H9 (cell line): ENCODE measurements around the gene MICAL2. TPM values are rescaled to one million over a fixed set of nuclear protein-coding genes. Genes with fewer than 3 reads are reported as not detected.

Experiments used
- DNase-seq: peaks from one replicate; pipeline ENCODE4 v3.0.0-alpha.2; 2017
- H2AFZ ChIP-seq: one replicate; pipeline ENCODE4 v1.6.1; 2013; ENCODE audit warnings: mild to moderate bottlenecking, low read length, control low read depth, moderate library complexity
- H2AK5ac ChIP-seq: 2 replicates; pipeline ENCODE4 v1.6.1; 2013; ENCODE audit warnings: low read length, control low read depth, mixed read lengths; ENCODE audit not compliant: insufficient read length
- H2BK120ac ChIP-seq: one replicate; pipeline ENCODE4 v1.6.1; 2013; ENCODE audit warnings: low read depth, mild to moderate bottlenecking, low read length, control low read depth, inconsistent platforms; ENCODE audit not compliant: poor library complexity, severe bottlenecking
- H2BK12ac ChIP-seq: 2 replicates; pipeline ENCODE4 v1.6.1; 2013; ENCODE audit warnings: low read length, control low read depth, mixed read lengths, low read depth; ENCODE audit not compliant: insufficient read length
- H2BK15ac ChIP-seq: 2 replicates; pipeline ENCODE4 v1.6.1; 2013; ENCODE audit warnings: low read depth, low read length, control low read depth
- H2BK20ac ChIP-seq: one replicate; pipeline ENCODE4 v1.6.1; 2013; ENCODE audit warnings: low read depth, mild to moderate bottlenecking, low read length, control low read depth, inconsistent platforms; ENCODE audit not compliant: poor library complexity, severe bottlenecking
- H2BK5ac ChIP-seq: 2 replicates; pipeline ENCODE4 v1.6.1; 2013; ENCODE audit warnings: low read length, control low read depth, mixed read lengths; ENCODE audit not compliant: insufficient read length
- H3K14ac ChIP-seq: 2 replicates; pipeline ENCODE4 v1.6.1; 2013; ENCODE audit warnings: low read length, control low read depth; ENCODE audit not compliant: insufficient read depth
- H3K18ac ChIP-seq: 2 replicates; pipeline ENCODE4 v1.6.1; 2013; ENCODE audit warnings: low read depth, mild to moderate bottlenecking, mixed read lengths, low read length, control low read depth; ENCODE audit not compliant: insufficient read length
- H3K23ac ChIP-seq: 2 replicates; pipeline ENCODE4 v1.6.1; 2013; ENCODE audit warnings: low read length, control low read depth, mixed read lengths, low read depth; ENCODE audit not compliant: insufficient read length
- H3K23me2 ChIP-seq: 2 replicates; pipeline ENCODE4 v1.6.1; 2013; ENCODE audit warnings: low read depth, mild to moderate bottlenecking, mixed read lengths, low read length, control low read depth; ENCODE audit not compliant: insufficient read length, poor library complexity, severe bottlenecking
- H3K27ac ChIP-seq: 2 replicates; pipeline ENCODE4 v1.5.1; 2013; ENCODE audit warnings: low read length, control low read depth, mixed read lengths, low read depth; ENCODE audit not compliant: insufficient read length
- H3K27me3 ChIP-seq: 2 replicates; pipeline ENCODE4 v1.6.1; 2013; ENCODE audit warnings: low read length, control low read depth, inconsistent platforms; ENCODE audit not compliant: insufficient read depth
- H3K4ac ChIP-seq: 2 replicates; pipeline ENCODE4 v1.6.1; 2013; ENCODE audit warnings: low read depth, mild to moderate bottlenecking, control low read depth, inconsistent platforms, low read length, moderate library complexity
- H3K4me1 ChIP-seq: 2 replicates; pipeline ENCODE4 v1.6.1; 2013; ENCODE audit warnings: low read length, control low read depth, inconsistent platforms; ENCODE audit not compliant: insufficient read depth
- H3K4me2 ChIP-seq: 2 replicates; pipeline ENCODE4 v1.6.1; 2013; ENCODE audit warnings: low read length, control low read depth, mixed read lengths; ENCODE audit not compliant: insufficient read length, insufficient read depth
- H3K56ac ChIP-seq: 2 replicates; pipeline ENCODE4 v1.6.1; 2013; ENCODE audit warnings: low read depth, mild to moderate bottlenecking, mixed read lengths, low read length, control low read depth; ENCODE audit not compliant: insufficient read length
- H3K79me1 ChIP-seq: 2 replicates; pipeline ENCODE4 v1.6.1; 2013; ENCODE audit warnings: low read depth, mild to moderate bottlenecking, moderate library complexity, low read length, control low read depth, inconsistent platforms; ENCODE audit not compliant: insufficient read depth, poor library complexity, severe bottlenecking
- H3K79me2 ChIP-seq: 2 replicates; pipeline ENCODE4 v1.6.1; 2013; ENCODE audit warnings: low read length, control low read depth, inconsistent platforms; ENCODE audit not compliant: insufficient read depth
- H3K9ac ChIP-seq: 2 replicates; pipeline ENCODE4 v1.6.1; 2013; ENCODE audit warnings: low read length, control low read depth, mixed read lengths; ENCODE audit not compliant: insufficient read length; ENCODE audit errors: extremely low read depth
- H3K9me3 ChIP-seq: one replicate; pipeline ENCODE4 v1.6.1; 2013; ENCODE audit warnings: low read depth, low read length, inconsistent platforms; ENCODE audit not compliant: control insufficient read depth
- H3T11ph ChIP-seq: one replicate; pipeline ENCODE4 v1.6.1; 2013; ENCODE audit warnings: mild to moderate bottlenecking, low read length, control low read depth, inconsistent platforms
- H4K20me1 ChIP-seq: one replicate; pipeline ENCODE4 v1.6.1; 2013; ENCODE audit not compliant: control insufficient read depth, insufficient read length, insufficient read depth
- H4K5ac ChIP-seq: 2 replicates; pipeline ENCODE4 v1.6.1; 2013; ENCODE audit warnings: low read depth, mild to moderate bottlenecking, mixed read lengths, low read length, control low read depth; ENCODE audit not compliant: insufficient read length
- H4K8ac ChIP-seq: replicated peaks from 2 replicates; pipeline ENCODE4 v1.6.1; 2013; ENCODE audit warnings: low read length, control low read depth, mixed read lengths, low read depth; ENCODE audit not compliant: insufficient read length
- H4K91ac ChIP-seq: 2 replicates; pipeline ENCODE4 v1.6.1; 2013; ENCODE audit warnings: low read depth, mild to moderate bottlenecking, moderate library complexity, mixed read lengths, low read length, control low read depth; ENCODE audit not compliant: insufficient read length
- H3K27ac Mint-ChIP-seq, 3 experiments: 2 replicates in 2 of 3; 3 replicates in 1 of 3; pipeline ENCODE4 v1.8.0; 2020 to 2021; ENCODE audit warnings: mixed read lengths in 3 of 3, mild to moderate bottlenecking in 1 of 3, moderate library complexity in 1 of 3
- H3K27me3 Mint-ChIP-seq: 2 replicates; pipeline ENCODE4 v1.8.0; 2021; ENCODE audit warnings: low read depth, mild to moderate bottlenecking, moderate library complexity, mixed read lengths
- H3K36me3 Mint-ChIP-seq, 3 experiments: 2 replicates in 2 of 3; 3 replicates in 1 of 3; pipeline ENCODE4 v1.8.0; 2020 to 2021; ENCODE audit warnings: low read depth in 3 of 3, mixed read lengths in 3 of 3; ENCODE audit not compliant: insufficient read depth in 1 of 3
- H3K4me1 Mint-ChIP-seq, 2 experiments: 2 replicates each; pipeline ENCODE4 v1.8.0; 2020; ENCODE audit warnings: mixed read lengths in 2 of 2
- H3K4me3 Mint-ChIP-seq, 2 experiments: 2 replicates in 1 of 2; 3 replicates in 1 of 2; pipeline ENCODE4 v1.8.0; 2020 to 2021; ENCODE audit warnings: mild to moderate bottlenecking in 2 of 2, mixed read lengths in 2 of 2, moderate library complexity in 1 of 2
- H3K9me3 Mint-ChIP-seq, 2 experiments: 2 replicates in 1 of 2; 3 replicates in 1 of 2; pipeline ENCODE4 v1.8.0; 2020; ENCODE audit warnings: mild to moderate bottlenecking in 2 of 2, mixed read lengths in 2 of 2, moderate library complexity in 1 of 2
- WGBS: extraction: QIAGEN DNeasy Blood & Tissue Kit; methylation state at CpG from one replicate; pipeline ENCODE4 v1.1.7; 2013; ENCODE audit warnings: missing lambda C conversion rate, low lambda C conversion rate, mixed read lengths; ENCODE audit not compliant: insufficient read length; ENCODE audit errors: extremely low coverage; 5-methylcytosine and 5-hydroxymethylcytosine counted together
- total RNA-seq: library from RNA; stranded (reverse); gene quantifications from 2 replicates; pipeline ENCODE4 v1.2.1, GENCODE V29; 2021
- TF ChIP-seq, protein P1 (sequence below): fragments of 200-600 bp; sonication (generic); conservative IDR thresholded peaks from 3 replicates; pipeline ENCODE4 v1.8.0; 2021; ENCODE audit warnings: antibody characterized with exemption, mild to moderate bottlenecking

Gene MICAL2
- total RNA-seq, 1 experiment from 2014 or later: 4.7 TPM

DNA sequence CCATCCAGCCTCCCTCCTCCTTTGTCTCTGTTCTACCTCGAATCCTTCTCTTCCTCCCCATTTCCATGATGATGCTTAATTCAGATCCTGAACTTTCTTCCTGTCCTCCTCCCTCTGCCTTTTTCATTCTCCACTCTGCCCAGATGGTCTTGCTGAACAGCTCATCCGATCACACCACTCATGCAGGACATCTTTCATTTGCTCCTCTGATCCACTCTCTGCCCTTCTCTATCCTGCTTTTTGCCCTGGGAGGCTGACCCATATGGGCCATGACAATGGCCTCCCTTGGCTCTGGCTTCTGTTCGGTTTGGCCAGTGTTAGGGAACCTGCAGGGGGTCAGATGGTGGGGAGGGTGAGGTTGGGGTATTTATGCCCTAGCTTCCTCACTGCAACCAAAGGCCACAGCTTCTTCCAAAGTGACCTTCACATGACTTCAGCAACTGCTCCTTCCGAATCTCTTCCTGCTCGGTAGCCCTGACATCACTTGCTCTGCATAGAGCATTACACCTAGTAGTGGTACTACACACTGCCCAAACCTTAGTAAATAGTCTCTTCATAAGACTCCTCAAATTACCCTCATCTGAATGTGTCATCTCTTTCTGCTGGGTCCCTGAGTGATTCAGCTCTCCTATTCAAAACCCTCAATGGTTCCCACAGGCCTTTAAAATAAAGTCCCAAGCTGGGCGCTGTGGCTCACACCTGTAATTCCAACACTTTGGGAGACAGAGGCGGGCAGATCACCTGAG is 32.7 kb upstream of the MICAL2 start:
- Histone ChIP-seq H4K91ac (no peak overlapping the region), H3K9ac (no peak overlapping the region), H3K27me3 (no peaks in the 10 kb centered on the region; the same call in 1 of the 2 replicates), H2BK20ac (no peak overlapping the region), H3K4ac (no peak overlapping the region), H2BK15ac (no peak overlapping the region), H4K8ac (no peak overlapping the region), H3K23ac (no peak overlapping the region), H3K27ac (no peak overlapping the region), H3K79me2 (no peaks in the 10 kb centered on the region), H3K14ac (no peak overlapping the region; the same call in 1 of the 2 replicates), H3K56ac (no peak overlapping the region), H4K5ac (no peak overlapping the region), H3K79me1 (no peaks in the 10 kb centered on the region), H3K4me2 (no peak overlapping the region), H2BK120ac (no peak overlapping the region), H3K23me2 (no peaks in the 10 kb centered on the region), H3T11ph (no peak overlapping the region), H2BK12ac (no peak overlapping the region), H2AK5ac (no peak overlapping the region), H3K9me3 (no peaks in the 10 kb centered on the region), H4K20me1 (no peaks in the 10 kb centered on the region), H3K18ac (no peak overlapping the region), H2BK5ac (no peak overlapping the region), H3K4me1 (no peaks in the 10 kb centered on the region), H2AFZ (no peak overlapping the region)
- TF ChIP-seq, protein P1, sequence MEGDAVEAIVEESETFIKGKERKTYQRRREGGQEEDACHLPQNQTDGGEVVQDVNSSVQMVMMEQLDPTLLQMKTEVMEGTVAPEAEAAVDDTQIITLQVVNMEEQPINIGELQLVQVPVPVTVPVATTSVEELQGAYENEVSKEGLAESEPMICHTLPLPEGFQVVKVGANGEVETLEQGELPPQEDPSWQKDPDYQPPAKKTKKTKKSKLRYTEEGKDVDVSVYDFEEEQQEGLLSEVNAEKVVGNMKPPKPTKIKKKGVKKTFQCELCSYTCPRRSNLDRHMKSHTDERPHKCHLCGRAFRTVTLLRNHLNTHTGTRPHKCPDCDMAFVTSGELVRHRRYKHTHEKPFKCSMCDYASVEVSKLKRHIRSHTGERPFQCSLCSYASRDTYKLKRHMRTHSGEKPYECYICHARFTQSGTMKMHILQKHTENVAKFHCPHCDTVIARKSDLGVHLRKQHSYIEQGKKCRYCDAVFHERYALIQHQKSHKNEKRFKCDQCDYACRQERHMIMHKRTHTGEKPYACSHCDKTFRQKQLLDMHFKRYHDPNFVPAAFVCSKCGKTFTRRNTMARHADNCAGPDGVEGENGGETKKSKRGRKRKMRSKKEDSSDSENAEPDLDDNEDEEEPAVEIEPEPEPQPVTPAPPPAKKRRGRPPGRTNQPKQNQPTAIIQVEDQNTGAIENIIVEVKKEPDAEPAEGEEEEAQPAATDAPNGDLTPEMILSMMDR: no peak
- H3K27me3 Mint-ChIP-seq: peaks cover 7% of the 10 kb centered on the region
- peaks cover 10 to 11% of the 10 kb centered on the region in 2 experiments; a peak in 3 of 4 replicates for H3K4me1 Mint-ChIP-seq
- H3K27ac Mint-ChIP-seq: no peak overlapping the region
- no peak for DNase-seq
- no peaks in the 10 kb centered on the region; a peak in 1 of 5 replicates for H3K9me3 Mint-ChIP-seq
- H3K36me3 Mint-ChIP-seq: no peaks in the 10 kb centered on the region
- H3K4me3 Mint-ChIP-seq: no peak overlapping the region; a peak in 1 of 5 replicates
- no CpG with 5 or more reads among the region's 7 CpGs for WGBS
